GM12878 (cell line): ENCODE results near the gene MAPRE3. TPM values are rescaled to one million over a fixed set of nuclear protein-coding genes. Genes with fewer than 3 reads are reported as not detected.

Experiments used
- ASH2L ChIP-seq: fragments of 300-600, 200-600 bp; sonication (generic); IDR thresholded peaks from 2 replicates; pipeline ENCODE4 v1.6.1; 2017; ENCODE audit warnings: low read depth, mild to moderate bottlenecking, borderline replicate concordance
- DPF2 ChIP-seq: fragments of 450-650 bp; IDR thresholded peaks from 2 replicates; pipeline ENCODE4 v1.6.1; 2017; ENCODE audit warnings: mild to moderate bottlenecking
- E2F8 ChIP-seq: fragments of 450-650 bp; IDR thresholded peaks from 2 replicates; pipeline ENCODE4 v1.6.1; 2018; ENCODE audit warnings: mild to moderate bottlenecking, low read depth, moderate library complexity; ENCODE audit not compliant: partially characterized antibody
- ESRRA ChIP-seq: IDR thresholded peaks from 2 replicates; pipeline ENCODE4 v1.6.1; 2012; ENCODE audit warnings: mild to moderate bottlenecking, low read length, improper control_type of control experiment
- HDAC6 ChIP-seq: fragments of 200-600 bp; sonication (generic); IDR thresholded peaks from one replicate; pipeline ENCODE4 v1.8.0; 2017; ENCODE audit warnings: antibody characterized with exemption; ENCODE audit not compliant: unreplicated experiment
- MTA2 ChIP-seq: fragments of 450-650 bp; IDR thresholded peaks from 2 replicates; pipeline ENCODE4 v1.6.1; 2016; ENCODE audit warnings: low read depth, mild to moderate bottlenecking, moderate library complexity
- NFYB ChIP-seq: IDR thresholded peaks from 2 replicates; pipeline ENCODE4 v1.6.1; 2011; ENCODE audit warnings: low read depth, mild to moderate bottlenecking, low read length, improper control_type of control experiment, moderate library complexity; ENCODE audit not compliant: insufficient read depth
- POLR2A ChIP-seq: IDR thresholded peaks from 2 replicates; pipeline ENCODE4 v1.6.1; 2011; ENCODE audit warnings: low read depth, mild to moderate bottlenecking, low read length
- POLR2AphosphoS2 ChIP-seq: IDR thresholded peaks from 2 replicates; pipeline ENCODE4 v1.6.1; 2011; ENCODE audit warnings: low read depth, mild to moderate bottlenecking, low read length, improper control_type of control experiment, moderate library complexity
- RELB ChIP-seq: fragments of 450-650 bp; IDR thresholded peaks from 2 replicates; pipeline ENCODE4 v1.6.1; 2017; ENCODE audit warnings: low read depth, mild to moderate bottlenecking, moderate library complexity
- REST ChIP-seq: IDR thresholded peaks from 2 replicates; pipeline ENCODE4 v1.6.1; 2012; ENCODE audit warnings: mild to moderate bottlenecking, low read depth, low read length
- SIX5 ChIP-seq: IDR thresholded peaks from 2 replicates; pipeline ENCODE4 v1.6.1; 2011; ENCODE audit warnings: mild to moderate bottlenecking, low read depth, low read length, moderate library complexity; ENCODE audit not compliant: severe bottlenecking
- SMC3 ChIP-seq: IDR thresholded peaks from 2 replicates; pipeline ENCODE4 v1.6.1; 2011; ENCODE audit warnings: low read length, improper control_type of control experiment, borderline replicate concordance
- SREBF2 ChIP-seq: IDR thresholded peaks from 2 replicates; pipeline ENCODE4 v1.6.1; 2012; ENCODE audit warnings: mild to moderate bottlenecking, low read length
- TAF1 ChIP-seq: IDR thresholded peaks from 2 replicates; pipeline ENCODE4 v1.6.1; 2011; ENCODE audit warnings: mild to moderate bottlenecking, low read depth, low read length, borderline replicate concordance
- YBX1 ChIP-seq: fragments of 450-650 bp; IDR thresholded peaks from 2 replicates; pipeline ENCODE4 v1.6.1; 2016; ENCODE audit warnings: antibody characterized with exemption
- YY1 ChIP-seq: IDR thresholded peaks from 2 replicates; pipeline ENCODE4 v1.6.1; 2011; ENCODE audit warnings: low read depth, mild to moderate bottlenecking, low read length
- ZBED1 ChIP-seq: IDR thresholded peaks from 2 replicates; pipeline ENCODE4 v1.6.1; 2016; ENCODE audit warnings: borderline replicate concordance
- ZNF24 ChIP-seq: fragments of 450-650 bp; IDR thresholded peaks from 2 replicates; pipeline ENCODE4 v1.6.1; 2017; ENCODE audit warnings: antibody characterized with exemption, mild to moderate bottlenecking
- ZNF384 ChIP-seq: IDR thresholded peaks from 2 replicates; pipeline ENCODE4 v1.6.1; 2012; ENCODE audit warnings: low read depth, mild to moderate bottlenecking, low read length, improper control_type of control experiment, borderline replicate concordance
- polyA plus RNA-seq, 11 experiments: library from polyadenylated mRNA; depleted of rRNA in 4 of 11; unstranded in 6 of 11; stranded (reverse) in 5 of 11; fragments of >200 nt; fragmentation: Nextera tagmentation in 4 of 11; fragmentation: Illumina TruSeq in 1 of 11; extraction: Ambion mirVana in 4 of 11; extraction: Trizol in 1 of 11; gene quantifications; 1 replicate in 1 of 11; 2 replicates in 10 of 11; pipeline versions ENCODE4 v1.2.1 to v1.2.3, GENCODE V29; 2011 to 2016; ENCODE audit warnings: inconsistent platforms in 2 of 11, missing spikeins in 2 of 11, low read depth in 1 of 11
- total RNA-seq, 4 experiments: library from RNA; depleted of rRNA in 3 of 4; stranded (reverse); fragments of >200 nt in 3 of 4; fragmentation: Illumina TruSeq in 1 of 4; extraction: Trizol in 1 of 4; gene quantifications; 2 replicates each; pipeline versions ENCODE4 v1.2.1 to v1.2.3, GENCODE V29; 2013 to 2021

Gene MAPRE3
- total and polyA plus RNA-seq, 10 of the 15 experiments (the other 5 are each of a cell fraction or from before 2014, with no cell fraction given) = 0.03 to 1.3 (median 0.73) TPM; not detected in 1

GRCh38 chr2:27050996-27051901 lies 80.8 kb downstream of the MAPRE3 start, which contains the start of gene AGBL5 (continued):
- peak; percentile 77 for TF ChIP-seq RELB
- no peak for TF ChIP-seq HDAC6
- 0 out of 2 replicates have a peak, but pooled peaks have one; percentile 33 for TF ChIP-seq ESRRA
- TF ChIP-seq POLR2AphosphoS2 = peak; percentile 66
- no peak for TF ChIP-seq ASH2L
- peak; percentile 38 for TF ChIP-seq MTA2
- peak; percentile 91 for TF ChIP-seq YY1
- no peak for TF ChIP-seq YBX1
- TF ChIP-seq NFYB = peak; percentile 83
- peak; percentile 89 for TF ChIP-seq POLR2A
- 0 out of 2 replicates have a peak, but pooled peaks have one; percentile 27 for TF ChIP-seq DPF2
- peak; percentile 27 for TF ChIP-seq SIX5
- TF ChIP-seq REST = no peak
- TF ChIP-seq SMC3 = 0 out of 2 replicates have a peak, but pooled peaks have one; percentile 9
- peak; percentile 99 for TF ChIP-seq ZNF24
- peak; percentile 92 for TF ChIP-seq ZBED1
- no peak for TF ChIP-seq ZNF384
- TF ChIP-seq E2F8 = peak; percentile 74
- peak; percentile 92 for TF ChIP-seq SREBF2
- TF ChIP-seq TAF1 = peak; percentile 71
